Astrocyte (in vitro differentiated cells and primary cell): ENCODE measurements around the gene IL12RB2.

ENCODE experiments used
- CTCF ChIP-seq: IDR thresholded peaks from 2 replicates; pipeline ENCODE4 v1.5.1; 2011; ENCODE audit warnings: low read depth, mild to moderate bottlenecking, inconsistent platforms, low read length, moderate library complexity; ENCODE audit not compliant: insufficient read depth
- EZH2 ChIP-seq: IDR thresholded peaks from 2 replicates; pipeline ENCODE4 v1.6.1; 2012; ENCODE audit warnings: mild to moderate bottlenecking, low read length, inconsistent platforms; ENCODE audit not compliant: insufficient read depth

- TF ChIP-seq CTCF = no peak
- no peak for TF ChIP-seq EZH2
Observed at GRCh38 chr1:67262735-67263134, 44.9 kb upstream of the IL12RB2 start.
